DND-41 (cell line): ENCODE measurements around the gene SDHA.

Experiments
- CTCF ChIP-seq: IDR thresholded peaks from 2 replicates; pipeline ENCODE4 v1.5.1; 2012; ENCODE audit warnings: borderline replicate concordance, low read length, moderate library complexity, mild to moderate bottlenecking; ENCODE audit not compliant: poor library complexity, severe bottlenecking; ENCODE audit errors: extremely low read depth
- EZH2 ChIP-seq: IDR thresholded peaks from 3 replicates; pipeline ENCODE4 v1.6.1; 2012; ENCODE audit warnings: borderline replicate concordance, low read depth, mild to moderate bottlenecking, moderate library complexity, low read length, inconsistent platforms; ENCODE audit not compliant: severe bottlenecking

- TF ChIP-seq CTCF: no peak
- TF ChIP-seq EZH2: no peak
Observed at GRCh38 chr5:173392-174290, 44.5 kb upstream of the SDHA start.
